ENCODE data around the gene SIKE1. TPM values are rescaled to one million over a fixed set of nuclear protein-coding genes. Genes with fewer than 3 reads are reported as not detected.
A peak's percentile ranks its signal among the peaks of the same experiment; 100 is the strongest.
"Not testable (repeated sequence)": the region's sequence is repeated elsewhere in the genome, so short reads cannot be mapped to it uniquely, and the experiment has no call there.

Gene SIKE1
- total RNA-seq, 2 donors from 2014 or later = 26.0 to 43.2 TPM

DNA sequence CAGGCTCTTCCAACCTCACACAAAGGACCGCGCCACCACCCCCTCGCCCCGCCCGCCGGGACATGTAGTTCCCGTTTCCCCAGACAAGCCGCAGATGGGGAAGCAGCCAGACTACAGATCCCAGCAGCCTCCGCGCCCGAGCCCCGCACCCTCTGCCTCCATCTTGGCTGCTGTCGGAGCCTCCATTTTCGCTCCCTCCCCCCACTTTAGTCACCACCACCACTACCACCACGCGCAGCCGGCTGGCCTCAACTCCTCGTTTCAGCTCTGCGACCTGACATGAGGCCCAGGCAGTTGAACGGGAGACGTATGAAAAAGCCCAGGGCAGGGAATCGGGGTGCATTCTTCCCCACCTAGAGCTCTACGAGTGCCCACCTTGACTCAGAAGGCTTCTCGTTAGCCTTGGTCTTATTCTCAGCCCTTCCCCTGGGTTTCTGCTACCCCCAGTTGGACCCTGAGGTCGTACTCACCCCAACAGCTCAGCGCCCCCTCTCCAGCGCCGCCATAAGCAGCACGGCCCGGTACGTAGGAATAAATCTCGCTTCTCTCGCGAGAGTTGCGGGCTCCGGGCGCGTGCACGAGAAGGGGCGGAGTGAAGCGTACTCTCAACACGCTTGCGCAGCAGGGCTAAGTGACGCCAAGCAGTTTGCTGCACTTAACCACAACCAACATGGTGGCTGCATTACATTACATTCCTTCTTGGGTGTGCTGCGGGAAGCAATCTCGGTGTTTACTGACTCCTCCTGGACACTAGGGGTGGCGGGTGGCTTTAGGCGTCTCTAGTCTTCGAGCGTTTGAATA is 22.8 kb downstream of the SIKE1 start, which contains the start of gene CSDE1:
CSDE1 (minus strand) TSS at position 530 of the 801 bp plus-strand sequence. CDS start 18,094 bp downstream, outside the sequence.
- no peaks in the 10 kb centered on the region for H3K36me3 ChIP-seq
- DNase-seq (ENCODE audit: low spot score) (peak; percentile 92), ATAC-seq (ENCODE audit: insufficient number of reproducible peaks, low FRiP score, low read depth) (peak; percentile 96)
- H3K9me3 ChIP-seq = no peaks in the 10 kb centered on the region
- peaks cover 34 to 49% of the 10 kb centered on the region in 2 donors for H3K4me1 ChIP-seq (ENCODE audit: control insufficient read depth in 1 of 2, low read depth in 2 of 2)
- TF ChIP-seq, protein P1, sequence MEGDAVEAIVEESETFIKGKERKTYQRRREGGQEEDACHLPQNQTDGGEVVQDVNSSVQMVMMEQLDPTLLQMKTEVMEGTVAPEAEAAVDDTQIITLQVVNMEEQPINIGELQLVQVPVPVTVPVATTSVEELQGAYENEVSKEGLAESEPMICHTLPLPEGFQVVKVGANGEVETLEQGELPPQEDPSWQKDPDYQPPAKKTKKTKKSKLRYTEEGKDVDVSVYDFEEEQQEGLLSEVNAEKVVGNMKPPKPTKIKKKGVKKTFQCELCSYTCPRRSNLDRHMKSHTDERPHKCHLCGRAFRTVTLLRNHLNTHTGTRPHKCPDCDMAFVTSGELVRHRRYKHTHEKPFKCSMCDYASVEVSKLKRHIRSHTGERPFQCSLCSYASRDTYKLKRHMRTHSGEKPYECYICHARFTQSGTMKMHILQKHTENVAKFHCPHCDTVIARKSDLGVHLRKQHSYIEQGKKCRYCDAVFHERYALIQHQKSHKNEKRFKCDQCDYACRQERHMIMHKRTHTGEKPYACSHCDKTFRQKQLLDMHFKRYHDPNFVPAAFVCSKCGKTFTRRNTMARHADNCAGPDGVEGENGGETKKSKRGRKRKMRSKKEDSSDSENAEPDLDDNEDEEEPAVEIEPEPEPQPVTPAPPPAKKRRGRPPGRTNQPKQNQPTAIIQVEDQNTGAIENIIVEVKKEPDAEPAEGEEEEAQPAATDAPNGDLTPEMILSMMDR (IDR thresholded peaks at IDR 0.05) = peak; percentile 24
- peak within 1 kb of the TSS; percentile 92 to 100 for H3K27ac ChIP-seq
- peak within 1 kb of the TSS; percentile 76 for H3K4me3 ChIP-seq
- H3K27me3 ChIP-seq (replicated peaks; ENCODE audit: insufficient read depth) = no peaks in the 10 kb centered on the region

DNA sequence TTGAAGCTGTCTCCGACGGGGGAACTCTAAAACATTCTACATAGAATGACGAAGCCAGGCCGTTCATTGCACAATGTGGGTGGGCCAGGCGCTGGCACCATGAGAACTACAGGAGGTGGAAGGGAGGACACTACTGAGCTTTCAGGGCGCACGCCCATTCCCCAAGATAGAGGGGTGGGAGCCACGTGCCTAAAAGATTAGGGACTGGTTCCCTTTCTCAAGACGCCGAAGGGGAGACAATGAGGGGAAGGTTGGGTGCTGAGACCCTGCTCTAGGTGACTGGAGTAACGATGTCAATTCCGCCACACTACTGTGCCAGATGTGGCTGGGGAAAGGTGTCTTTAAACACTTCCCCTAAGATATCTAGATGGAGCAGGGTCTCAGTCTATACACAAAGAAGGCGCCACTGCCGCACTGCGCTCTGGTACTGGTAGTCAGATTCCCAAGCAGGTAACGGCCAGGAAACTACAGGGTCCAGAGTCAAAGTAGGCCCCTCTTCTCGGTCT is 23.5 kb downstream of the SIKE1 start:
- no peaks in the 10 kb centered on the region for H3K36me3 ChIP-seq
- peak; percentile 13 for DNase-seq (ENCODE audit: low spot score)
- ATAC-seq (ENCODE audit: insufficient number of reproducible peaks, low FRiP score, low read depth) = no peak

DNA sequence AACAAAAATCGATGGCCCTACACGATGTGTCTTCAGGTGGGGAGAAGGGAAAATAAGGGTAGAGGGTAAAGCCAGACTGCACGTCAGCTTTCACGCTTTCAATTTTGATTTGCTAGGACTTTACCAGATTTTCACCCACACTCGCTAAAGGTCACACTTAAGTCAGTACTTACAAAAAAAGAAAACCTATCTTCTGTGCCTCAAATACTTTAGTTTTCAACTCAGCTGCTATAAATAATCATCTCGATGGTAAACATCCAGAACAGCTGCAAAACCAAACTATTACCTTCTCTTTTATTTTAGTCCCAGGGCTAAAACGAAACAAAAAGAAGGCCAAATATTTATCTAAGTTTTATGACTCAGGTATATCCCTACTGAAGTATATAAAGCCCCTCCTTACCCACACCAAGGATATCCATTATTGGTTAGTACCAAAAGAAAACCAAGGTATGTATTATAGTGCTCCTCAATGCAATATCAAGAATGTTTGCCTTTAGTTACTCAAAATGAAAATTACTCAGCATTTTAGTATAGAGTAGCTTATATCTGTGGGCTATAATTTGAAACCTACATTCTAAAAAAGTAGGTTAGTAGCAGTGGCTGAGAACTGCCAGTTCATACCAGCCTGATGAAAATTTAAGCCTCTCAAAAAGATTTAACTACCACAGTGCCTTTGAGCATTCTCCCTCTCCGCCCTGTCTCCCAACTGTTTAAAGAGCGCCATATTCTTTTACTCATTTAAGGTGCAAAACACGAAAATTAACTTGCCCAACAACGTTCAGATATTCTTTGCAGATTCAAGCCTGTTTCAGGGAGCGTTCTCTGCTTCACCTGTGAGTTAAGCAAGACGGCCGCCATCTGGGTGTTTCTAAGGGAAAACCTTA is 24.2 kb downstream of the SIKE1 start:
- no peaks in the 10 kb centered on the region for H3K27me3 ChIP-seq (replicated peaks; ENCODE audit: insufficient read depth)
- peaks cover 45 to 63% of the 10 kb centered on the region in 2 donors for H3K4me1 ChIP-seq (ENCODE audit: control insufficient read depth in 1 of 2, low read depth in 2 of 2)
- no peak for DNase-seq (ENCODE audit: low spot score)
- no peaks in the 10 kb centered on the region for H3K36me3 ChIP-seq
- no peaks in the 10 kb centered on the region for H3K9me3 ChIP-seq
- H3K4me3 ChIP-seq = peak overlapping the region; percentile 76
- TF ChIP-seq, protein P1 (IDR thresholded peaks at IDR 0.05) = no peak
- peak overlapping the region; percentile 92 to 100 for H3K27ac ChIP-seq
- ATAC-seq (ENCODE audit: insufficient number of reproducible peaks, low FRiP score, low read depth) = no peak

More for the DNA sequence above, 23.5 kb downstream of the SIKE1 start:
- peak overlapping the region; percentile 76 for H3K4me3 ChIP-seq
- peaks cover 38 to 55% of the 10 kb centered on the region in 2 donors for H3K4me1 ChIP-seq (ENCODE audit: control insufficient read depth in 1 of 2, low read depth in 2 of 2)
- peak overlapping the region; percentile 92 to 100 for H3K27ac ChIP-seq
- TF ChIP-seq, protein P1 (IDR thresholded peaks at IDR 0.05) = no peak
- no peaks in the 10 kb centered on the region for H3K27me3 ChIP-seq (replicated peaks; ENCODE audit: insufficient read depth)
- H3K9me3 ChIP-seq = no peaks in the 10 kb centered on the region

DNA sequence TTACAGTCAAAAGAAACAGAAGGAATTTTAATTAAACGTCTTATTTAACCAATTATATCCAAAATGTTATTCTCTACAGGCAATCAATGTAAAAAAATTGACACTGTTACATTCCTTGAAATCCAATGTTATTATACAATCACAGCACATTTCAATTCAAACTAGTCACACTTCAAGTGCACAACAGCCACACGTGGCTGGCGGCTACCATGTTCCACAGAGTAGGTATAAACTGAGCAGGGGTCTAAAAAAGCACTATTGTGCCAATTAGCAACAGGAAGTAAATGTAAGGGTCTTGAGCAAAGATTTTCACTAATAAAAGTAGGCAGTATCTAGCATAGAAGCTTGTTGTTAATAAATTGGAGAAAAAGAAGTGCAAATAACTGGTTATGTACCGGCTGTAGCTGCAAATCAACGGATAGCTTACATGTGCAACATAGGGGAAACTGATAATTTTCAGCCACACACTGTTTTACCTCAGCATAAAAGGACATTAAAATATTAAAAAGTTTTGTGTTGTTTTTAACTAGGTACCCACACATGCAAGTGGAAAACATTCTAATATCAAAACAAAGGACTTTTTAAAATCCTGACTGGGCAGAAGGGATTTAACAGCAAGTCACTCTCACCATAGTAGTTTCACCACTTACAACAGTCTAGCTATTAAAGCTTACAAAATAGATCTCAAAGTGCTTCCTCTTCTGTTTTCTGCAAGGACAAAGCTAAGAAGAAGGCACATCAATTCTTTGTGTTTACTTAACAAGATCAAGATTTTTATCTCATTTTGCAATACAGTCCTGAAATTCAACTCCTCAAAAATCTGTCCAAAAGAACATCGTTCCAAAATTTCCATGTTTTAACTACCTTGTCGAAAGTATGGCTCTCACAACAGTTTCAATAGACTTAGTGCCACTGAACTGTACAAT is 25.2 kb downstream of the SIKE1 start:
- Histone ChIP-seq H3K4me3 (peak overlapping the region; percentile 76), H3K27me3 (replicated peaks; ENCODE audit: insufficient read depth) (no peaks in the 10 kb centered on the region), H3K4me1 (ENCODE audit: control insufficient read depth in 1 of 2, low read depth in 2 of 2) (peaks cover 54 to 72% of the 10 kb centered on the region in 2 donors), H3K9me3 (no peaks in the 10 kb centered on the region), H3K27ac (peak overlapping the region in 1 of 2 donors; percentile 92), H3K36me3 (no peaks in the 10 kb centered on the region)
- TF ChIP-seq, protein P1 (IDR thresholded peaks at IDR 0.05) = no peak
- DNase-seq (ENCODE audit: low spot score) (no peak), ATAC-seq (ENCODE audit: insufficient number of reproducible peaks, low FRiP score, low read depth) (no peak)

DNA sequence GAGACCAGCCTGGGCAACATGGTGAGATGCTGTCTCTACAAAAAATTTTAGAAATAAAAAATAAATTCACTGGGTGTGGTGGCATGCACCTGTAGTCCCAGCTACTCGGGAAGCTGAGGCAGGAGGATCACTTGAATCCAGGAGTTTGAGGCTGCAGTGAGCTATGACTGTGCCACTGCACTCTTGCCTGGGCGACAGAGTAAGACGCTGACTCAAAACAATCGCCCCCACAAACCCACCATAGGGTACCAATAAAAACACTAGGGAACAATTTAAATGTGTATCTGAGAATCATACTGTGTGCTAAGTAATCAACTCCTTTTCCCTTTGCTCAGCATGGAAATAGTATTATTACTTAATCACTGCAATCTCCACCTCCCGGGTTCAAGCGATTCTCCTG is 26.8 kb downstream of the SIKE1 start:
- H3K4me1 ChIP-seq (ENCODE audit: control insufficient read depth in 1 of 2, low read depth in 2 of 2) = peaks cover 59 to 85% of the 10 kb centered on the region in 2 donors
- not testable (repeated sequence) for H3K27ac ChIP-seq; H3K4me3 ChIP-seq; DNase-seq (ENCODE audit: low spot score); ATAC-seq (ENCODE audit: insufficient number of reproducible peaks, low FRiP score, low read depth); H3K27me3 ChIP-seq (replicated peaks; ENCODE audit: insufficient read depth); H3K9me3 ChIP-seq; H3K36me3 ChIP-seq

All from thoracic aorta (tissue), 2 donors.